Activated CD8-positive, alpha-beta T cell treated with anti-CD3 and anti-CD28 coated beads for 36 hours (primary cell): Measurements from ENCODE around the gene DOCK11. TPM values are rescaled to one million over a fixed set of nuclear protein-coding genes. Genes with fewer than 3 reads are reported as not detected.

Source experiments
- ATAC-seq: fragments of 200-7000 bp; cut with Tn5 transposase; one replicate; pipeline ENCODE4 v1.10.0; 2021; ENCODE audit warnings: mild to moderate bottlenecking, moderate library complexity
- CTCF ChIA-PET: fragments of 350-600 bp; sonication (Branson Sonifier 250); formaldehyde crosslinking; loops from one replicate; lab custom pipeline; 2021; ENCODE audit warnings: antibody characterized with exemption; lab: Charles Lee
- POLR2A ChIA-PET: fragments of 350-600 bp; sonication (Branson Sonifier 250); formaldehyde crosslinking; loops from one replicate; lab custom pipeline; 2021; ENCODE audit warnings: antibody characterized with exemption; lab: Charles Lee
- DNase-seq: peaks from one replicate; pipeline ENCODE4 v3.0.0-alpha.2; 2020
- H3K27ac Mint-ChIP-seq: one replicate; pipeline ENCODE4 v1.8.0; 2021; ENCODE audit warnings: mild to moderate bottlenecking, mixed read lengths
- H3K27me3 Mint-ChIP-seq: one replicate; pipeline ENCODE4 v1.8.0; 2021; ENCODE audit warnings: mixed read lengths
- H3K36me3 Mint-ChIP-seq: one replicate; pipeline ENCODE4 v1.8.0; 2021; ENCODE audit warnings: low read depth, mixed read lengths
- H3K4me1 Mint-ChIP-seq: one replicate; pipeline ENCODE4 v1.8.0; 2021; ENCODE audit warnings: low read depth, mixed read lengths
- H3K4me3 Mint-ChIP-seq: one replicate; pipeline ENCODE4 v1.8.0; 2021; ENCODE audit warnings: mild to moderate bottlenecking, moderate library complexity, mixed read lengths
- H3K9me3 Mint-ChIP-seq: one replicate; pipeline ENCODE4 v1.8.0; 2021; ENCODE audit warnings: mixed read lengths
- CTCF ChIP-seq: fragments of 200-600 bp; IDR thresholded peaks from one replicate; pipeline ENCODE4 v1.8.0; 2022; ENCODE audit warnings: antibody characterized with exemption, mild to moderate bottlenecking
- intact Hi-C: fragments of 100-400 bp; cut with micrococcal nuclease; formaldehyde crosslinking; loops from one replicate; pipeline ENCODE4 v1.10.0; 2022
- total RNA-seq, 2 experiments: library from RNA; stranded (reverse); gene quantifications; one replicate each; pipeline ENCODE4 v1.2.3, GENCODE V29; 2021

The DOCK11 gene
- total RNA-seq, 2 experiments from 2014 or later = 45.1 to 49.5 TPM

GRCh38 chrX:118498755-118499154, 3.1 kb downstream of the DOCK11 start:
- no peak for DNase-seq
- intact Hi-C loops = loop anchor here (5.0 kb wide), 1 partner anchor 39 kb away; no protein-coding TSS in a partner anchor
- peak overlapping the region; percentile 37 for H3K4me3 Mint-ChIP-seq
- no peak for ATAC-seq
- peaks cover 17% of the 10 kb centered on the region for H3K36me3 Mint-ChIP-seq
- ChIA-PET CTCF (interaction anchor here (0.7 to 1.9 kb wide), 3 partner anchors 19 to 62 kb away, joined by 3 to 5 read pairs (median 4); no protein-coding TSS in a partner anchor), POLR2A (interaction anchor here (0.8 kb wide), 1 partner anchor 29 kb away, joined by 4 read pairs; no protein-coding TSS in a partner anchor)
- peak overlapping the region; percentile 98 for H3K27ac Mint-ChIP-seq
- no peak for TF ChIP-seq CTCF
- H3K9me3 Mint-ChIP-seq = no peaks in the 10 kb centered on the region
- no peaks in the 10 kb centered on the region for H3K27me3 Mint-ChIP-seq
- peaks cover 45% of the 10 kb centered on the region for H3K4me1 Mint-ChIP-seq

DNA sequence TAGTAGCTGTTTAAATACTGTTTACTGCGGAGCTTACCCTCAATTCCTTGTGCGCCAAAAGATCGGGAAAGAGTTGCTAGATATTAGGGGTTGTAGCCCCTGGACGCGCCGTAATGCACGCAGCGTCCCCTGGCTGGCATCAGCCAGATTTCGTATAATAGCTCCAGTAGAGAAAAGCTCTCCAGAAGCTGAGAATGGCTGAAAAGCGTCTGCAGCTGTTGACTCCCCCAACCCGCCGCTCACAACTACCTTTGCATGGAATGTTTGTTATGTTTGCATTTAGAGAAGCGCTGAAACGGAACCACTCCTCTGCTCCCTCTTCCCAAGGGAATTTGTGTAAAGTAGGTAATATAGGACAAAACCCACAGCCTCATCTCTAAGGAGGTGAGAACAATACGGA, 3.7 kb downstream of the DOCK11 start:
- no peak for ATAC-seq
- Mint-ChIP-seq H3K4me1 (peaks cover 47% of the 10 kb centered on the region), H3K27me3 (no peaks in the 10 kb centered on the region), H3K27ac (peak overlapping the region; percentile 98), H3K4me3 (peak overlapping the region; percentile 37), H3K36me3 (peaks cover 19% of the 10 kb centered on the region), H3K9me3 (no peaks in the 10 kb centered on the region)
- CTCF ChIA-PET = interaction anchor here (1.1 to 1.9 kb wide), 3 partner anchors 8 to 61 kb away, joined by 3 to 5 read pairs (median 4); no protein-coding TSS in a partner anchor
- POLR2A ChIA-PET = interaction anchor here (0.6 kb wide), 1 partner anchor 13 kb away, joined by 3 read pairs; no protein-coding TSS in a partner anchor
- intact Hi-C loops = loop anchor here (5.0 kb wide), 1 partner anchor 38 kb away; no protein-coding TSS in a partner anchor
- DNase-seq = no peak
- TF ChIP-seq CTCF = no peak

GRCh38 chrX:118502161-118502789, 6.7 kb downstream of the DOCK11 start:
- Mint-ChIP-seq H3K27ac (peak overlapping the region; percentile 97), H3K4me3 (peak overlapping the region; percentile 67), H3K9me3 (no peaks in the 10 kb centered on the region), H3K4me1 (peaks cover 61% of the 10 kb centered on the region), H3K36me3 (peaks cover 16% of the 10 kb centered on the region), H3K27me3 (no peaks in the 10 kb centered on the region)
- intact Hi-C loops = loop anchor here (2.0 kb wide), 1 partner anchor 21 kb away; no protein-coding TSS in a partner anchor
- no peak for TF ChIP-seq CTCF
- ATAC-seq (no peak), DNase-seq (no peak)
- CTCF ChIA-PET = interaction anchor here (0.9 to 1.0 kb wide), 2 partner anchors 34 to 36 kb away, joined by 3 read pairs; no protein-coding TSS in a partner anchor
- POLR2A ChIA-PET = interaction anchor here (1.0 to 1.3 kb wide), 2 partner anchors 10 to 38 kb away, joined by 3 read pairs; no protein-coding TSS in a partner anchor

- DNase-seq = no peak
Observed at GRCh38 chrX:118503260-118504041, 7.8 kb downstream of the DOCK11 start.

More at GRCh38 chrX:118503260-118504041, 7.8 kb downstream of the DOCK11 start:
- ChIA-PET POLR2A (no interaction called here), CTCF (interaction anchor here (1.1 kb wide), 1 partner anchor 27 kb away, joined by 3 read pairs; no protein-coding TSS in a partner anchor)
- Mint-ChIP-seq H3K27ac (peak overlapping the region; percentile 97), H3K4me3 (peak overlapping the region; percentile 67), H3K27me3 (no peaks in the 10 kb centered on the region), H3K4me1 (peaks cover 62% of the 10 kb centered on the region), H3K9me3 (no peaks in the 10 kb centered on the region), H3K36me3 (peaks cover 16% of the 10 kb centered on the region)
- peak; percentile 21 for ATAC-seq
- no peak for TF ChIP-seq CTCF
- intact Hi-C loops = loop anchor here (2.0 kb wide), 1 partner anchor 19 kb away; no protein-coding TSS in a partner anchor
